Measurements from ENCODE around the gene DBET. TPM values are rescaled to one million over a fixed set of nuclear protein-coding genes. Genes with fewer than 3 reads are reported as not detected.
"Not testable (repeated sequence)": the region's sequence is repeated elsewhere in the genome, so short reads cannot be mapped to it uniquely, and the experiment has no call there.

DBET gene
- not detected for total RNA-seq

- ATAC-seq; H3K27me3 Mint-ChIP-seq; H3K4me1 Mint-ChIP-seq (ENCODE audit: low read depth); CTCF ChIA-PET; H3K36me3 Mint-ChIP-seq (ENCODE audit: low read depth); DNase-seq; H3K27ac Mint-ChIP-seq; POLR2A ChIA-PET; H3K9me3 Mint-ChIP-seq; H3K4me3 Mint-ChIP-seq; intact Hi-C loops (cut with micrococcal nuclease): not testable (repeated sequence)
Measured at GRCh38 chr4:190064342-190064741, at the start of gene DBET. Gene DBET (plus strand): TSS chr4:190064502.

- Mint-ChIP-seq H3K4me3 (no peak overlapping the region), H3K9me3 (peaks cover 1% of the 10 kb centered on the region), H3K27ac (no peak overlapping the region), H3K27me3 (peaks cover 54% of the 10 kb centered on the region), H3K4me1 (ENCODE audit: low read depth) (peaks cover 22% of the 10 kb centered on the region), H3K36me3 (ENCODE audit: low read depth) (peaks cover 6% of the 10 kb centered on the region)
- POLR2A ChIA-PET: no interaction called here
- TF ChIP-seq CTCF (IDR thresholded peaks at IDR 0.05): no peak
- intact Hi-C loops (cut with micrococcal nuclease): no loop called here
- DNase-seq (peak; percentile 51), ATAC-seq (peak; percentile 68)
- CTCF ChIA-PET: no interaction called here
Measured at GRCh38 chr4:190014771-190015537, 49.3 kb upstream of the DBET start.

DNA sequence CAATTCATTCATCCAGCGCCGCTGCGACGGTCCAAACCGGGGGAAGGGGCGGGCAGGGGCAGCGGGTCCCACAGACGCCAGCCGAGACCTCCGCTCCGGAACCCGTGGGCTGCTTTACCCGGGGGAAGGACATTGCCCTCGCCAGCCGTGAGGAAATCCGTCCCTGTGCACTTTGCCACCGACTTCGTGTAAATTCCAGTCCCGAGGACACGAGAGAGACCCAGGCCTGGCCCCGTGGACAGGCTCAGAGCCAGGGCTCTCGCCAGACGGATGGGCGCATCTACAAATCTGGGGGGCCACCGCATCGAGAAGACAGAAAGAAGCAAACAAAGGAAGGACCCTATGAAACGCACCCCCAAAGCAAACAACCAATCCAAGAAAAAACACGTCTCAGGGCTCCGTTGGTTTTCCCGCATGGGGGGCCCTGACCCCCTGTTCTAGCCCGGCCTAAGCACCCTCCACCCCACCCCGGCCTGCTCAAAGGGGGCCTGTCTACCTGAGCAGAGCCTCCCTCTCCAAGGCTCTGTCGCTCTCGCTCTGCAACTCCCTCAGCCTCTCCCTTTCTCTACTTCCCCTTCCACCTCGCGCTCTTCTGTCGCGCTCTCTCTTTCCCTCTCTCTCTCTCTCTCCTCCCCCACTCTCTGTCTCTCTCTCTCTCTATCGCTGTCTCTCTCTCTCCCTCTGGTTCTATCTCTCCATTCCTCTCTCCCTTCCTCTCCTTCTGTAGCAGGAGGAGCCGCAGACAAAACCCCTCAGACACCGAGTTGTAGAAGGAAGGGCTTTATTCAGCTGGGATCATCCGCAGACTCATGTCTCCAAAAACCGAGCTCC is 48.5 kb upstream of the DBET start:
- ATAC-seq (no peak), DNase-seq (no peak)
- Mint-ChIP-seq H3K9me3 (peaks cover 1% of the 10 kb centered on the region), H3K27me3 (peaks cover 62% of the 10 kb centered on the region), H3K4me3 (peak overlapping the region; percentile 19), H3K4me1 (ENCODE audit: low read depth) (peaks cover 26% of the 10 kb centered on the region), H3K36me3 (ENCODE audit: low read depth) (peaks cover 6% of the 10 kb centered on the region), H3K27ac (no peak overlapping the region)
- CTCF ChIA-PET: no interaction called here
- TF ChIP-seq CTCF (IDR thresholded peaks at IDR 0.05): no peak
- POLR2A ChIA-PET: no interaction called here
- intact Hi-C loops (cut with micrococcal nuclease): no loop called here

- peaks cover 63% of the 10 kb centered on the region for H3K27me3 Mint-ChIP-seq
- no peak overlapping the region for H3K27ac Mint-ChIP-seq
- no peak for ATAC-seq
- POLR2A ChIA-PET: no interaction called here
- CTCF ChIA-PET: no interaction called here
- peaks cover 31% of the 10 kb centered on the region for H3K4me1 Mint-ChIP-seq (ENCODE audit: low read depth)
- H3K4me3 Mint-ChIP-seq: no peak overlapping the region
- peaks cover 6% of the 10 kb centered on the region for H3K36me3 Mint-ChIP-seq (ENCODE audit: low read depth)
- DNase-seq: no peak
- intact Hi-C loops (cut with micrococcal nuclease): no loop called here
- no peak for TF ChIP-seq CTCF (IDR thresholded peaks at IDR 0.05)
- peaks cover 1% of the 10 kb centered on the region for H3K9me3 Mint-ChIP-seq
Measured at GRCh38 chr4:190016369-190017289, 47.7 kb upstream of the DBET start.

DNA sequence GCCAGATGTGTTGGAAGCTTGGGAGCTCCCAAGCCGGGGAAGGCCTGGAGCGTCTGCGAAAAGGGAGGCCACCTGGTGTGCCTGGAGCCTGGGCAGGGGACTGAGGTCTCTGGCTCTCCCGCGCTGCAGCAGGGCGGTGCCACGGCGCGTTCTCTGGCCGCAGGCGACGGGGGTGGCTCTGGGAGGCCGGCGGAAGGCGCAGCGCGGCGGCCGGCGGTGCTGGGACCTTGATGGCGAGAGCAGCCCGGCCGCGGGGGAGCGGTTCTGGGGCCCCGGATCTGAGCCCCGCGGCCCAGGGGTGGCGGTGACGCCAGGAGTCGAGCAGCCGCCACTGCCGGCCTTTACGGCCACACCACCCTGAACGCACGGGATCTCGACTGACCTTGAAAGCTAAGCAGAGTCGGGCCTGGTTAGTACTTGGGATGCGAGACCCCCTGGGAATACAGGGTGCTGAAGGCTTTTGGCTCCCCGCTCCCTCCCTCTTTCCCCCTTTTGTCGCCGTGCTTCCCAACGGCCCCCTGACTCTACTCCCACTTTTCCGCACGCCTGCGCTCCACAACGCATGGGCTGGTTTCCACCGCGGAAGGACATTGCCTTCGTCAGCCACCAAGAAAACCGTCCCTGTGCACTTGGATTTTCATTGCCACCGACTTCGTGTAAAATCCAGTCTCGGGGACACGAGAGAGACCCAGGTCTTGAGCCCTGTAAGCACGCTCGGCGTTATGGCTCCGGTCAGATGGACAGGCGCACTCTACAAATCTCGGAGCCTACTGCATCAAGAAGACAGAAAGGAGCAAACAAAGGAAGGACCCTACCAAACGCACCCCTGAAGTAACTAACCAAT is 46.7 kb upstream of the DBET start:
- TF ChIP-seq CTCF (IDR thresholded peaks at IDR 0.05): no peak
- Mint-ChIP-seq H3K9me3 (peaks cover 1% of the 10 kb centered on the region), H3K4me1 (ENCODE audit: low read depth) (peaks cover 31% of the 10 kb centered on the region), H3K36me3 (ENCODE audit: low read depth) (peaks cover 6% of the 10 kb centered on the region), H3K27ac (no peak overlapping the region), H3K4me3 (no peak overlapping the region), H3K27me3 (peaks cover 62% of the 10 kb centered on the region)
- ATAC-seq: no peak
- ChIA-PET POLR2A (no interaction called here), CTCF (no interaction called here)
- DNase-seq: no peak
- intact Hi-C loops (cut with micrococcal nuclease): no loop called here
